Fibroblast of villous mesenchyme (primary cell): ENCODE data around the gene NBPF3. TPM values are rescaled to one million over a fixed set of nuclear protein-coding genes. Genes with fewer than 3 reads are reported as not detected.
A peak's percentile ranks its signal among the peaks of the same experiment; 100 is the strongest.
"Not testable (repeated sequence)": the region's sequence is repeated elsewhere in the genome, so short reads cannot be mapped to it uniquely, and the experiment has no call there.

Source experiments
- DNase-seq: peaks from one replicate; pipeline ENCODE4 v3.0.0-alpha.2; 2010; ENCODE audit warnings: low read depth
- H3K4me3 ChIP-seq: 2 replicates; pipeline ENCODE4 v1.5.1; 2011; ENCODE audit warnings: low read depth, mild to moderate bottlenecking, low read length
- CTCF ChIP-seq: IDR thresholded peaks from 2 replicates; pipeline ENCODE4 v1.5.1; 2012; ENCODE audit warnings: low read depth, mild to moderate bottlenecking, low read length; ENCODE audit not compliant: insufficient read depth
- total RNA-seq: library from RNA; depleted of rRNA; stranded (reverse); fragments of >200 nt; gene quantifications from 2 replicates; pipeline ENCODE4 v1.2.3, GENCODE V29; 2012

The NBPF3 gene
- total RNA-seq, 1 donor, result 36.7 TPM

- no peak for DNase-seq
- H3K4me3 ChIP-seq, result no peak overlapping the region
- no peak for TF ChIP-seq CTCF
These were observed 32.9 kb downstream of the NBPF3 start for GRCh38 chr1:21472861-21473260.

DNA sequence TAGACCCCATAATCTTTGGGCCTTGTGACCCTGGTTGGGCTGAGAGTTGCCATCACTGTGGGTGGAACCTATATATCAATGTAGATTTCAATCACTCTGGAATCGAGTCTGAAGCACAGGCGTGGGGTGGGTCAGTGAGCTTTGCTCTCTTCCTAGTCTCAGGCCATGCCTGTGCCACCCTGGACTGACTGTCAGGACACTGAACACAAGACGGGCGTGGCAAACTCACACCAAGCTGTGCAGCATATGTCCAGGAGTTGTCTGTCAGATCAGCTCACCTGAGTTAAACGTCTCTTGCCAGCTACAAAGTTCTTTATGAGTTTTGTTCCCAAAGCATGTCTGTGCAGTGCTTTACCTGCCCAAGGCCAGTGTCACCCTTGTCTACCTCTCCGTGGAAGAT lies 38.4 kb downstream of the NBPF3 start:
- H3K4me3 ChIP-seq, result no peak overlapping the region
- TF ChIP-seq CTCF, result no peak

GRCh38 chr1:21483881-21484280 lies 43.9 kb downstream of the NBPF3 start:
- DNase-seq, H3K4me3 ChIP-seq: not testable (repeated sequence)

More for the DNA sequence above, 38.4 kb downstream of the NBPF3 start:
- no peak for DNase-seq

DNA sequence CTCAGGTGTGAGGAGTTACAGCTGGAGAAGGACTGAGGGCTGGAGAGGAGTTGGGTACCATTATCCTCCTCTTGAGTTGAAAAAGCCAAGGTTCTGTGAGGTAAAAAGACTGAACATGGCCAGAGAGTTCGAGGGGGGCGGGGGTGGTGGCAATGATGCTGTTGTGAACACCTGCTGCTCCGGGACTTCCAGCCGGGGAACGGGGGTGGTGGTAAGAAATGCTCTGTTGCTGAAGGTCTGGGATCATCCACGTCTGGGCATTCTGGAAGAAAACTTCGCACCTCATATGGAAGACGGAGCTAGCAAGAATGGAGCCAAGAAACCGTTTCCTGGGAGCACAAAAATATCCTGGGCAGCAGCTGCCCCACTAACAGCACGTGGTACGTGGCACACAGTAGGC lies 49.2 kb downstream of the NBPF3 start:
- no peak for DNase-seq
- no peak overlapping the region for H3K4me3 ChIP-seq
- no peak for TF ChIP-seq CTCF

GRCh38 chr1:21490774-21491487 lies 51.0 kb downstream of the NBPF3 start:
- H3K4me3 ChIP-seq, result no peak overlapping the region
- TF ChIP-seq CTCF, result peak; percentile 47

GRCh38 chr1:21491488-21492355 lies 51.8 kb downstream of the NBPF3 start:
- H3K4me3 ChIP-seq, result no peak overlapping the region
- TF ChIP-seq CTCF, result no peak
- peak; percentile 11 for DNase-seq

More at GRCh38 chr1:21490774-21491487, 51.0 kb downstream of the NBPF3 start:
- peak; percentile 39 for DNase-seq

GRCh38 chr1:21492356-21492625 lies 52.4 kb downstream of the NBPF3 start:
- no peak for DNase-seq
- TF ChIP-seq CTCF, result no peak
- H3K4me3 ChIP-seq, result no peak overlapping the region
